ENCODE data around the gene COA7.

Gene COA7

DNA sequence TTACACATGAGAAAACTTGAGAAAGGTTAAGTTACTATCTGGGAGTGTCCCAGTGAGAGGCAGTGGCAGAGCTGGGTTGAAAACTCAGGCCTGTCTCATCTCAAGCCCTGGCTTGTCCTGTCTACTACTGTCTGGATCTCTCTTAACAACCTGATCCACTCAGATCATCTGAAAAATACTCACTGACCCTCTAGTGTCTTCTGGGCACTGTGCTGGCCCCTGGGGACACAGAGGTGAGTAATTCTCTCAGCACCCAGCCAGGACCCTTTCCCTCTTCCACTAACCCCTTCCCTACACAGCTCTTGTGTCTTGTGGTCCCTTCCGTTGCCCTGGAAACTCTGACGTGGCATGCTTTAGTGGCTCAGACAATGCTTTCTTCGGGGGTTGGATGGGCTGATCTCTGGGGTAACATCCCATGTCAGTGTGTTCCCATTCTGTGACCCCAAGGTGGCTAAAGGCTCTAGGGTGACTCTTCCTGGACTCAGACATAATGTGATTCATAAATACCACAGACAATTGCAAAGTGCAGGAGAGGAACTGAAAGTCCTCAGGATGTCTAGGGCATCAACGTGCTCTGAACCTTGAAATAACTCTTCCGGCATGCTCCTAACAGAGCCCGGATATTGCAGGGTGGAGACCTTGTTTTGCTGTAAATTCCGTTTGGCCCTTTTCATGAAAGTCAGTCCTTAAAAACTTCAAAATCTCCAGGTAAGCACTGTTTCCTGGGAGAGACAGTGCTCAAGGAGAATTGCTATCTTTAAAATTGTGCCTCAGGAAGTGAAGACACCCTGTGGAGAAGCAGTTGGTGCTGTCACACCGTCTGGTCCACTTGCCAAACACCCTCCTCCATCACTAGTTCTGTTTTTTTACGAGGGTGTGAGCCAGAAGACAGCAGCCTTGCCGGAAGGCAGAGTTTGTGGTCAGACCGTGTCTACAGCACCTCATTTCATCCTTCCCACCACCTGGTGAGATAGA is 61.1 kb downstream of the COA7 start:
- DNase-seq = no peak

DNA sequence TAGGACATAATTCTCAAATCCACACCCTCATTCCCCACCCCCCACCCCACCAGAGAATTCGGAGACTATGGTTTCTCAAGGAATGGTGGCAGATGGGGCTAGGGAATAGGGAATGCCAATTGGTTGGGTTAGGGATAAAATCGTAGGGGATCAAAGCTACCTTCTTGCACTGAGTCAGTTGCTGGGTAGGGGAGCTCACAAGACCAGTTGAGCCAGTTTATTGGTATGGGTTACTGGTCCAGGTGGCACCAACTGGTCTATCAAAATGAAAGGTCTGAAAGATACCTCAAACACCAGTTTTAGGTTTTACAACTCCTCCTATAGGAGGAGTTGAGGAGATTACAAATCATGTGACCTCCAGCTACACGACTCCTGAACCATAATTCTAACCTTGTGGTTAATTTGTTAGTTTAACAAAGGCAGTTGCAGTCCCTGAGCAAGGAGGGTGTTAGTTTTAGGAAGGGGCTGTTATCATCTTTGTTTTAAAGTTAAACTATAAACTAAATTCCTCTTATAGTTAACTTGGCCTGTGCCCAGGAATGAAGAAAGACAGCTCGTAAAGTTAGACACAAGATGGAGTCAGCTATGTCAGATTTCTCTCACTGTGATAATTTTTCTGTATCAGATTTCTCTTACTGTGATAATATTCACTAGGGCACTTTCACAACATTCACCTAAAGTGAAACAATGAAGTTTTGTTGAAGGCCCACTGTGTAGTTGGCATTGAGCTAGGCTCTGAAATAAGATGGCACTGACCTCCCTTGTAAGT is 62.6 kb downstream of the COA7 start:
- DNase-seq = no peak
